Right lobe of liver (tissue), 4 donors: Measurements from ENCODE around the gene SLC2A14.

Experiments
- POLR2A ChIP-seq: fragments of 450-650 bp; IDR thresholded peaks from one replicate; pipeline ENCODE4 v1.6.1; 2017; ENCODE audit warnings: antibody characterized with exemption, mild to moderate bottlenecking
- TF ChIP-seq, protein P1 (sequence below), 4 donors: fragments of 200-600 bp in 3 of 4; fragments of 450-650 bp in 1 of 4; IDR thresholded peaks; one replicate each; pipeline versions ENCODE4 v1.5.1 to v1.8.0; 2016 to 2022; ENCODE audit warnings: antibody characterized with exemption in 4 of 4, mild to moderate bottlenecking in 2 of 4
- donor health status: DM: no; HTN: no; CAD: no.
- donor health status: DM: no; HTN: no; CAD: no.
- donor health status: DM: no; HTN: yes; CAD: no.

DNA sequence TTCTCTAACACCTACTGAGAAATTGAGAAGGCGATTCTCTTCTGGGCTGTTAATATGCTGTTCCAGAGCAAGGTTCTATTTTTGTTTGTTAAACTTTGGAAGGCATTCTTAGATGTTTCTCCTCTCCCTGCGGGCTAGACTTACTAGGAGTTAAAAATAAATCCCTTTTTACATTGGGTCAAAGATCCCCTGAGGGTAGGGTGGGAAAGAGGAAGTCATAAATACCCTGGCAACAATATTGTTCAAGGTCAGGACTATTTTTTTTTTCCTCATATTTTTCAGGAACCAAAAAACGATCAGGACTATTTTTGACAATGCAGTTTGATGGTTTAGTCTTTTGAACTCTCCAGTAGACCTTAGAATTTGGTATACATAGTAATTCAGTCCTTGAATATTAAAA, 12.0 kb upstream of the SLC2A14 start:
- TF ChIP-seq, protein P1, sequence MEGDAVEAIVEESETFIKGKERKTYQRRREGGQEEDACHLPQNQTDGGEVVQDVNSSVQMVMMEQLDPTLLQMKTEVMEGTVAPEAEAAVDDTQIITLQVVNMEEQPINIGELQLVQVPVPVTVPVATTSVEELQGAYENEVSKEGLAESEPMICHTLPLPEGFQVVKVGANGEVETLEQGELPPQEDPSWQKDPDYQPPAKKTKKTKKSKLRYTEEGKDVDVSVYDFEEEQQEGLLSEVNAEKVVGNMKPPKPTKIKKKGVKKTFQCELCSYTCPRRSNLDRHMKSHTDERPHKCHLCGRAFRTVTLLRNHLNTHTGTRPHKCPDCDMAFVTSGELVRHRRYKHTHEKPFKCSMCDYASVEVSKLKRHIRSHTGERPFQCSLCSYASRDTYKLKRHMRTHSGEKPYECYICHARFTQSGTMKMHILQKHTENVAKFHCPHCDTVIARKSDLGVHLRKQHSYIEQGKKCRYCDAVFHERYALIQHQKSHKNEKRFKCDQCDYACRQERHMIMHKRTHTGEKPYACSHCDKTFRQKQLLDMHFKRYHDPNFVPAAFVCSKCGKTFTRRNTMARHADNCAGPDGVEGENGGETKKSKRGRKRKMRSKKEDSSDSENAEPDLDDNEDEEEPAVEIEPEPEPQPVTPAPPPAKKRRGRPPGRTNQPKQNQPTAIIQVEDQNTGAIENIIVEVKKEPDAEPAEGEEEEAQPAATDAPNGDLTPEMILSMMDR (IDR thresholded peaks at IDR 0.05): no peak
- no peak for TF ChIP-seq POLR2A
